BLaER1 (cell line): ENCODE measurements around the gene GALNT13.

ENCODE experiments used
- H3K27ac ChIP-seq: shearing (Covaris generic); formaldehyde crosslinking; 2 replicates; pipeline ENCODE4 v1.8.1; 2022
- H3K27me3 ChIP-seq: shearing (Covaris generic); formaldehyde crosslinking; 2 replicates; pipeline ENCODE4 v1.8.1; 2022
- H3K36me3 ChIP-seq: shearing (Covaris generic); formaldehyde crosslinking; 2 replicates; pipeline ENCODE4 v1.8.1; 2022
- H3K4me1 ChIP-seq: shearing (Covaris generic); formaldehyde crosslinking; 2 replicates; pipeline ENCODE4 v1.8.1; 2022
- H3K4me2 ChIP-seq: shearing (Covaris generic); formaldehyde crosslinking; 2 replicates; pipeline ENCODE4 v1.8.1; 2022
- H3K4me3 ChIP-seq: shearing (Covaris generic); formaldehyde crosslinking; 2 replicates; pipeline ENCODE4 v1.8.1; 2022
- H3K9ac ChIP-seq: shearing (Covaris generic); formaldehyde crosslinking; 2 replicates; pipeline ENCODE4 v1.8.1; 2022
- H3K9me3 ChIP-seq: shearing (Covaris generic); formaldehyde crosslinking; 2 replicates; pipeline ENCODE4 v1.8.1; 2022
- H4K20me1 ChIP-seq: shearing (Covaris generic); formaldehyde crosslinking; 2 replicates; pipeline ENCODE4 v1.8.1; 2022
- Cebpa-rat ChIP-seq: shearing (Covaris generic); IDR thresholded peaks from 2 replicates; pipeline ENCODE4 v1.8.1; 2022

The GALNT13 gene

GRCh38 chr2:153939124-153939796 is 67.5 kb downstream of the GALNT13 start:
- Histone ChIP-seq H3K27ac (no peak overlapping the region), H3K4me1 (peaks cover 13% of the 10 kb centered on the region; the same call in 1 of the 2 replicates), H3K27me3 (no peaks in the 10 kb centered on the region)

DNA sequence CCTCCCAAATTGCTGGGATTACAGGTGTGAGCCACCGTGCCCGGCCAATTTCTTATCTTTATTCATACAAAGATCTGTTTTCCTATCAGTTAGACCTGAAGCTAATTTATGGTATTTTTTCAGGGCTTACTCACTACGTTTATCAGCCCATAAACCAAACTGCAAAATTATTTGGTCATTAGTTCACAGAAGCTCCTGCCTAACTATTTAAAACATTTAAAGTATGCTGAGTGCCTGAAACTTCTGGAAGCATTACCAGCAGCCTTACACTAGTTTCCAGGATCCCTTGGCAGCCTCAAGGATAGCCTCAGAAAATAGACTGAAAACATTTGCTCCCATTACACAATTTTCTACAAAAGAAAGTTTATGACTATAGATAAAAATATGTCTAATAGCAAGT is 68.8 kb downstream of the GALNT13 start:
- Histone ChIP-seq H3K9ac (no peak overlapping the region), H3K36me3 (no peaks in the 10 kb centered on the region), H3K4me2 (no peak overlapping the region), H4K20me1 (no peaks in the 10 kb centered on the region), H3K27ac (no peak overlapping the region), H3K4me1 (peaks cover 13% of the 10 kb centered on the region; the same call in 1 of the 2 replicates), H3K4me3 (no peak overlapping the region), H3K9me3 (no peaks in the 10 kb centered on the region), H3K27me3 (no peaks in the 10 kb centered on the region)
- no peak for TF ChIP-seq Cebpa-rat

More at GRCh38 chr2:153939124-153939796, 67.5 kb downstream of the GALNT13 start:
- Histone ChIP-seq H3K4me2 (no peak overlapping the region), H3K4me3 (no peak overlapping the region), H3K9me3 (no peaks in the 10 kb centered on the region), H4K20me1 (no peaks in the 10 kb centered on the region), H3K36me3 (no peaks in the 10 kb centered on the region), H3K9ac (no peak overlapping the region)
- TF ChIP-seq Cebpa-rat, result no peak

- H3K27ac ChIP-seq, result no peak overlapping the region
- no peak overlapping the region for H3K4me3 ChIP-seq
- no peak for TF ChIP-seq Cebpa-rat
- no peaks in the 10 kb centered on the region for H3K27me3 ChIP-seq
- H3K4me2 ChIP-seq, result no peak overlapping the region
- no peaks in the 10 kb centered on the region for H4K20me1 ChIP-seq
- H3K9ac ChIP-seq, result no peak overlapping the region
- H3K36me3 ChIP-seq, result no peaks in the 10 kb centered on the region
- H3K9me3 ChIP-seq, result no peaks in the 10 kb centered on the region
- H3K4me1 ChIP-seq, result no peaks in the 10 kb centered on the region
Measured at GRCh38 chr2:153944800-153945199, 73.1 kb downstream of the GALNT13 start.

DNA sequence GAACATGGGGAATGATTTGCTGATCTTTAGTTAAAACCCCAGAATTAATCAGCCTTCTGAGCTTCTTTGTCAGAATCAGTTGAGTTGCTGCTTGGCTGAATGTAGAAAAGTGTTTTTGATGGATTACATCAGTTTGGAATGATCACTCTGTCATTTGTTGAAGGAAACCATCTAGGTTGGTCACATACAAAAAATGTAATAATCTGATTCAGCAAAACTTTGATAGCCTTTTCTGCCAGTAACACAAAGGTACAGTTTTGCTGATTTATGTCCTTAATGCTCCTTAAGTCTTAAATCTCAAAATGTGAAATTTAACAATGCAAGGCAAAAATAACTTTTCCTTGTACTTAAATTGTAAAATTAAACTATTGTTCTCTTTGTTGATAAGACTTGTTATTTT is 74.3 kb downstream of the GALNT13 start:
- Histone ChIP-seq H3K9ac (no peak overlapping the region), H3K27me3 (no peaks in the 10 kb centered on the region), H3K4me1 (no peaks in the 10 kb centered on the region), H3K4me2 (no peak overlapping the region), H4K20me1 (no peaks in the 10 kb centered on the region), H3K4me3 (no peak overlapping the region), H3K27ac (no peak overlapping the region), H3K36me3 (no peaks in the 10 kb centered on the region), H3K9me3 (no peaks in the 10 kb centered on the region)
- TF ChIP-seq Cebpa-rat, result no peak

- no peak for TF ChIP-seq Cebpa-rat
- no peak overlapping the region for H3K4me2 ChIP-seq
- no peaks in the 10 kb centered on the region for H3K9me3 ChIP-seq
- no peak overlapping the region for H3K9ac ChIP-seq
- H3K27me3 ChIP-seq, result no peaks in the 10 kb centered on the region
- H3K36me3 ChIP-seq, result no peaks in the 10 kb centered on the region
- no peaks in the 10 kb centered on the region for H3K4me1 ChIP-seq
- no peak overlapping the region for H3K4me3 ChIP-seq
- no peak overlapping the region for H3K27ac ChIP-seq
- no peaks in the 10 kb centered on the region for H4K20me1 ChIP-seq
Measured at GRCh38 chr2:153953761-153954160, 82.0 kb downstream of the GALNT13 start.

DNA sequence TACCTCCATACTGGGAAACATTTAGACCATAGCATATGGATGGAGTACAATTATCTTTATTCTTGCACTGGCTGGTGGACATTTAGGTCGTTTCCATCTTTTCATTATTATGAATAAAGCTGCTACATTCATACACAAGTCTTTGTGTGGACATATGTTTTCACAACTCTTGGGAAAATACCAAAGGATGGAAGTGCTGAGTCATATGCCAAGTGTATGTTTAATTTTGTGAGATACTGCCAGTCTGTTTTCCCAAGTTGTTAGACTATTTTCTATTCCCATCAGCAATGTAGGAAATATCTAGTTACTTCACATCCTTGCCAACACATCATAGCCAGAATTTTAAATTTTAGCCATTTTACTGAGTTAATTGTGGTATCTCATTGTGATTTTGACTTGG is 91.5 kb downstream of the GALNT13 start:
- Histone ChIP-seq H3K27ac (no peak overlapping the region), H3K4me1 (no peaks in the 10 kb centered on the region), H3K9ac (no peak overlapping the region), H3K9me3 (peaks cover 10% of the 10 kb centered on the region; the same call in 1 of the 2 replicates), H4K20me1 (no peaks in the 10 kb centered on the region), H3K4me2 (no peak overlapping the region), H3K27me3 (no peaks in the 10 kb centered on the region), H3K4me3 (no peak overlapping the region), H3K36me3 (no peaks in the 10 kb centered on the region)
- no peak for TF ChIP-seq Cebpa-rat

DNA sequence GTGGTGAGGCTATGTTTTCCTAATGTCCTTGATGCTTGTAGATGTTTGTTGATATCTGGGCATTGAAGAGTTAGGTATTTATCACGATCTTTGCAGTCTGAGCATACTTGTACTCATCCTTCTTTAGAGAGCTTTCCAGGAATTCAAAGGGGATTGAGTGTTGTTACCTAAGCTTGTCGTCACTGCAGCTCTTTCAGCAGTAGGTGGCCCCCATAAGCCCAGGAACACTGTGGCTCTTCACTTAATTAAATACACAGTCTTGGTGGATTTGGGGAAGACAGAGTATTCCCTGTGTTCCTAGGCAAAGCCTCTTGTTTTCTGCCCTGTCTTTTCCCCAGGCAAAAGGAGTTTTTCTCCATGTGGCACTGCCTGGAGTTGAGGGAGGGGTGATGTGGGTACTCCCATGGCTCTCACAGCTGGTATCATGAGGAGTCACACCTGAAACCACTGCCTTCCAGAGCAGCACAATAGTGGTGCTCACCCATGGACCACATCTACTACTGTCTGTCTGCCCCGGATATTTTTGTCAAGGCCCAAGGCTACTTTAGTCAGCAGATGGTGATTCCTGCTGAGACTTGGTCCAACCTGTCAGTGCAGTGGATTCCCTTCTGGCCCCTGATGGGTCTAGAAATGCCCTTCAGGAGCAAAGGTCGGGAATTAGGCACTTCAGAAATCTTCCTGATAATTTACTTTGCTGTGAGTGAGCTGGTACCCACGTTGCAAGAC is 95.7 kb downstream of the GALNT13 start:
- Histone ChIP-seq H3K9ac (no peak overlapping the region), H3K4me1 (no peaks in the 10 kb centered on the region), H3K4me3 (no peak overlapping the region), H3K27me3 (no peaks in the 10 kb centered on the region), H3K36me3 (no peaks in the 10 kb centered on the region), H3K9me3 (no peaks in the 10 kb centered on the region), H3K4me2 (no peak overlapping the region), H4K20me1 (no peaks in the 10 kb centered on the region), H3K27ac (no peak overlapping the region)
- no peak for TF ChIP-seq Cebpa-rat

GRCh38 chr2:153971250-153971649 is 99.5 kb downstream of the GALNT13 start:
- TF ChIP-seq Cebpa-rat, result no peak
- no peaks in the 10 kb centered on the region for H3K4me1 ChIP-seq
- H3K27ac ChIP-seq, result no peak overlapping the region
- no peaks in the 10 kb centered on the region for H4K20me1 ChIP-seq
- no peaks in the 10 kb centered on the region for H3K27me3 ChIP-seq
- H3K4me3 ChIP-seq, result no peak overlapping the region
- H3K9ac ChIP-seq, result no peak overlapping the region
- H3K36me3 ChIP-seq, result no peaks in the 10 kb centered on the region
- H3K4me2 ChIP-seq, result no peak overlapping the region
- no peaks in the 10 kb centered on the region for H3K9me3 ChIP-seq

GRCh38 chr2:153971855-153972254 is 100.1 kb downstream of the GALNT13 start:
- Histone ChIP-seq H3K36me3 (no peaks in the 10 kb centered on the region), H3K27me3 (no peaks in the 10 kb centered on the region), H4K20me1 (no peaks in the 10 kb centered on the region), H3K4me2 (no peak overlapping the region), H3K4me3 (no peak overlapping the region), H3K27ac (no peak overlapping the region), H3K9me3 (no peaks in the 10 kb centered on the region), H3K4me1 (no peaks in the 10 kb centered on the region), H3K9ac (no peak overlapping the region)
- no peak for TF ChIP-seq Cebpa-rat

- no peak overlapping the region for H3K4me3 ChIP-seq
- H3K27me3 ChIP-seq, result no peaks in the 10 kb centered on the region
- TF ChIP-seq Cebpa-rat, result no peak
Measured at GRCh38 chr2:153972412-153972811, 100.7 kb downstream of the GALNT13 start.

More at GRCh38 chr2:153972412-153972811, 100.7 kb downstream of the GALNT13 start:
- Histone ChIP-seq H4K20me1 (no peaks in the 10 kb centered on the region), H3K4me2 (no peak overlapping the region), H3K36me3 (no peaks in the 10 kb centered on the region), H3K9ac (no peak overlapping the region), H3K4me1 (no peaks in the 10 kb centered on the region), H3K9me3 (no peaks in the 10 kb centered on the region), H3K27ac (no peak overlapping the region)
